Subcutaneous abdominal adipose tissue (tissue), 5 donors: ENCODE measurements around the gene INHA.

Source experiments
- H3K27ac ChIP-seq: one replicate; pipeline ENCODE4 v1.7.0; 2013; ENCODE audit warnings: low read depth, mild to moderate bottlenecking, inconsistent platforms, low read length, moderate library complexity
- H3K27me3 ChIP-seq, 5 donors: one replicate each; pipeline ENCODE4 v1.7.0; 2013; ENCODE audit warnings: low read length in 5 of 5, inconsistent platforms in 1 of 5; ENCODE audit not compliant: control insufficient read depth in 5 of 5, insufficient read depth in 4 of 5
- H3K36me3 ChIP-seq, 5 donors: one replicate each; pipeline ENCODE4 v1.7.0; 2013; ENCODE audit warnings: low read length in 5 of 5; ENCODE audit not compliant: control insufficient read depth in 5 of 5, insufficient read depth in 5 of 5
- H3K4me1 ChIP-seq, 5 donors: one replicate each; pipeline ENCODE4 v1.7.0; 2013; ENCODE audit warnings: low read length in 5 of 5, mild to moderate bottlenecking in 3 of 5, moderate library complexity in 1 of 5; ENCODE audit not compliant: control insufficient read depth in 5 of 5, insufficient read depth in 5 of 5
- H3K4me3 ChIP-seq, 5 donors: one replicate each; pipeline ENCODE4 v1.7.0; 2013; ENCODE audit warnings: low read length in 5 of 5, low read depth in 1 of 5
- H3K9ac ChIP-seq, 5 donors: one replicate each; pipeline ENCODE4 v1.7.0; 2013; ENCODE audit warnings: low read length in 5 of 5, mild to moderate bottlenecking in 4 of 5, moderate library complexity in 3 of 5
- H3K9me3 ChIP-seq, 5 donors: one replicate each; pipeline ENCODE4 v1.7.0; 2013; ENCODE audit warnings: low read length in 5 of 5; ENCODE audit not compliant: control insufficient read depth in 5 of 5
- donor health status: healthy.
- donor health status: healthy.
- donor health status: healthy.
- donor health status: healthy.
- donor health status: healthy.

INHA gene

DNA sequence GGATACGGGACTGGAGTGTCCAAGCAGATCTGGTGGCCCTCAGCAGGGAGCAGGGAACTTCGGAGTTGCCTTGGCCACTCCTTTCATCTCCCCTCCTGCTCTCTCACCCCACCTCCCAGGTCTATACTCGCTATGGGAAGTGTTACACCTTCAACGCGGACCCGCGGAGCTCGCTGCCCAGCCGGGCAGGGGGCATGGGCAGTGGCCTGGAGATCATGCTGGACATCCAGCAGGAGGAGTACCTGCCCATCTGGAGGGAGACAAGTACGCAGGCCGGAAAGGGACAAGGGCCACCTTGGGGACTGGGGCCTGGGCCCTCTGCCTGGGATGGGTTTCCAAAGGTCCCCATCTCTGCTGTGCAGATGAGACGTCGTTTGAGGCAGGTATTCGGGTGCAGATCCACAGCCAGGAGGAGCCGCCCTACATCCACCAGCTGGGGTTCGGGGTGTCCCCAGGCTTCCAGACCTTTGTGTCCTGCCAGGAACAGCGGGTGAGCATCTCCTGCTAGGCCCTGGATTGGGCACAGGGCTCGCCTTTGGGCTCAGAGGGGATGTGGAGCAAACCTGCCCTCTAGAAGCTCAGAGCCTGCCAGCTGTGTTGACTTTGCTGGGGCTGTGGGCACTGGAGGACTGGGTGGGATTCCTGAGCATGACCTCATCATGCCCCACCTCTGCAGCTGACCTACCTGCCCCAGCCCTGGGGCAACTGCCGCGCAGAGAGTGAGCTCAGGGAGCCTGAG is 40.3 kb upstream of the INHA start:
- peaks cover 6 to 64% (median 56%) of the 10 kb centered on the region in 5 donors for H3K27me3 ChIP-seq
- no peak overlapping the region for H3K4me3 ChIP-seq
- no peaks in the 10 kb centered on the region for H3K36me3 ChIP-seq
- H3K9ac ChIP-seq = no peak overlapping the region
- H3K4me1 ChIP-seq = peaks cover 0 to 4% (median 3%) of the 10 kb centered on the region in 5 donors
- no peaks in the 10 kb centered on the region for H3K9me3 ChIP-seq
- H3K27ac ChIP-seq = no peak overlapping the region

GRCh38 chr2:219532378-219532649 is 39.8 kb upstream of the INHA start:
- H3K4me3 ChIP-seq = no peak overlapping the region
- no peaks in the 10 kb centered on the region for H3K36me3 ChIP-seq
- no peaks in the 10 kb centered on the region for H3K9me3 ChIP-seq
- H3K27ac ChIP-seq = no peak overlapping the region
- H3K9ac ChIP-seq = no peak overlapping the region
- peaks cover 6 to 63% (median 56%) of the 10 kb centered on the region in 5 donors for H3K27me3 ChIP-seq
- H3K4me1 ChIP-seq = peaks cover 0 to 4% (median 3%) of the 10 kb centered on the region in 5 donors

GRCh38 chr2:219533930-219534661 is 38.0 kb upstream of the INHA start:
- peaks cover 0 to 2% (median 0%) of the 10 kb centered on the region in 5 donors for H3K36me3 ChIP-seq
- H3K9me3 ChIP-seq = no peaks in the 10 kb centered on the region
- no peak overlapping the region for H3K9ac ChIP-seq
- no peak overlapping the region for H3K27ac ChIP-seq
- peaks cover 0 to 4% (median 3%) of the 10 kb centered on the region in 5 donors for H3K4me1 ChIP-seq
- H3K4me3 ChIP-seq = no peak overlapping the region
- H3K27me3 ChIP-seq = peaks cover 4 to 59% (median 56%) of the 10 kb centered on the region in 5 donors

GRCh38 chr2:219536425-219536824 is 35.7 kb upstream of the INHA start:
- Histone ChIP-seq H3K9me3 (no peaks in the 10 kb centered on the region), H3K4me3 (no peak overlapping the region), H3K27ac (no peak overlapping the region), H3K9ac (no peak overlapping the region), H3K4me1 (peaks cover 0 to 1% (median under 1%) of the 10 kb centered on the region in 5 donors), H3K27me3 (peaks cover 0 to 48% (median 39%) of the 10 kb centered on the region in 5 donors), H3K36me3 (peaks cover 0 to 23% (median 16%) of the 10 kb centered on the region in 5 donors)

GRCh38 chr2:219536967-219537366 is 35.1 kb upstream of the INHA start:
- Histone ChIP-seq H3K36me3 (peaks cover 0 to 23% (median 16%) of the 10 kb centered on the region in 5 donors), H3K4me3 (no peak overlapping the region), H3K27ac (no peak overlapping the region), H3K9me3 (no peaks in the 10 kb centered on the region), H3K27me3 (peaks cover 0 to 47% (median 35%) of the 10 kb centered on the region in 5 donors), H3K9ac (no peak overlapping the region), H3K4me1 (peaks cover 0 to 7% (median 6%) of the 10 kb centered on the region in 5 donors)

DNA sequence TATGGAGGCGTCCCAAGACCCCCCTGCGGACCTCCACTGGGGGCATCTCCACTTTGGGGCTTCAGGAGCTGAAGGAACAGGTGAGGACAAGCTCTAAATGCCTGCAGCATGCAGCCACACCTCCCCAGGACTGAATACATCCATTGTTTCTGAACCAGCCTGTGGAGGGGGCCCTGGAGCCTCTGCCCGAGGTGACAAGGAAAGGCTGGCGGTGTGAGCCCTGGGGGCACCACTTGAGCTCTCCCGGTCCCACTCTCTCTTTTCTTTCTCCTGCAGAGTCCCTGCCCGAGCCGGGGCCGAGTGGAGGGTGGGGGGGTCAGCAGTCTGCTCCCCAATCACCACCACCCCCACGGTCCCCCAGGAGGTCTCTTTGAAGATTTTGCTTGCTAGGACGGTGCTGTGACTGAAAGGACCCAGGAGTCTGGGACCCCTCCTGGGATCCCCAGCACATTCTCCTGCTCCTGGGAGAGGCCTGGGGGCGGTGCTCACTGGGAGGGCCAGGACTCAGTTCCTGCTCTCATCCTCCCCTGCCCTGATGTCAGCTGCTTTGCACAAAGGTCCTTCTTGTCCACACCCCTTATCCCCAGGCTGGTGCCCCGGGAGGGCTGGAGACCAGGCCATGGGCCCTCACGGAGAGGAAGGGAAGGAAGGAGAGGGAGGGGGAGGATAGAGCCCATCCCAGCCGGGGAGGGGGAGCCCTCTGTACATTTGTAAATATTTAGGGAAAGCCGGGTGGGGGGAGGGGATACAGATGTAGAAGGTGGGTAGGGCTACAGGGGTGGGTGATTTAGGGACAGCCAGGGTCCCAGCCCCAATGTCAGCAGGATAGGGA is 34.2 kb upstream of the INHA start:
- peaks cover 4 to 16% (median 14%) of the 10 kb centered on the region in 5 donors for H3K4me1 ChIP-seq
- H3K9ac ChIP-seq = no peak overlapping the region
- no peak overlapping the region for H3K27ac ChIP-seq
- no peaks in the 10 kb centered on the region for H3K9me3 ChIP-seq
- no peak overlapping the region for H3K4me3 ChIP-seq
- peaks cover 0 to 39% (median 26%) of the 10 kb centered on the region in 5 donors for H3K27me3 ChIP-seq
- peaks cover 0 to 23% (median 16%) of the 10 kb centered on the region in 5 donors for H3K36me3 ChIP-seq

- Histone ChIP-seq H3K9ac (no peak overlapping the region), H3K27ac (no peak overlapping the region), H3K36me3 (peaks cover 0 to 23% (median 16%) of the 10 kb centered on the region in 5 donors), H3K4me1 (peaks cover 4 to 20% (median 19%) of the 10 kb centered on the region in 5 donors), H3K4me3 (no peak overlapping the region), H3K9me3 (no peaks in the 10 kb centered on the region), H3K27me3 (peaks cover 0 to 35% (median 26%) of the 10 kb centered on the region in 5 donors)
Observed at GRCh38 chr2:219538504-219538951, 33.6 kb upstream of the INHA start.

- Histone ChIP-seq H3K4me3 (no peak overlapping the region), H3K9me3 (no peaks in the 10 kb centered on the region), H3K36me3 (peaks cover 0 to 23% (median 16%) of the 10 kb centered on the region in 5 donors), H3K27me3 (peaks cover 0 to 32% (median 24%) of the 10 kb centered on the region in 5 donors), H3K27ac (no peak overlapping the region), H3K4me1 (peaks cover 4 to 25% (median 24%) of the 10 kb centered on the region in 5 donors), H3K9ac (no peak overlapping the region)
Observed at GRCh38 chr2:219538956-219539788, 32.9 kb upstream of the INHA start.
